IMR-90 (cell line): ENCODE results near the gene AMACR. TPM values are rescaled to one million over a fixed set of nuclear protein-coding genes. Genes with fewer than 3 reads are reported as not detected.
A peak's percentile ranks its signal among the peaks of the same experiment; 100 is the strongest.

ENCODE experiments used
- ATAC-seq: fragments of 200-7000 bp; cut with Tn5 transposase; 2 replicates; pipeline ENCODE4 v1.9.1; 2020; ENCODE audit warnings: low read depth, mild to moderate bottlenecking, moderate library complexity
- BruUV-seq: library from RNA; stranded (reverse); fragments of 400-500 nt; replicated peaks from 2 replicates; lab custom pipeline; 2021; lab: Mats Ljungman, UMichigan
- CTCF ChIA-PET: fragments of 300-600 bp; formaldehyde crosslinking; extraction: SDS; loops from one replicate; lab custom pipeline; 2021; ENCODE audit warnings: antibody characterized with exemption; lab: Yijun Ruan, JAX
- POLR2A ChIA-PET: fragments of 300-600 bp; sonication (Branson Sonifier 250); formaldehyde crosslinking; loops from one replicate; lab custom pipeline; 2022; ENCODE audit warnings: antibody characterized with exemption; ENCODE audit not compliant: unreplicated experiment; lab: Charles Lee
- DNase-seq: peaks from one replicate; pipeline ENCODE4 v3.0.0; 2013
- H2AFZ ChIP-seq: replicated peaks from 2 replicates; pipeline ENCODE3; 2013; ENCODE audit warnings: low read length, mild to moderate bottlenecking; ENCODE audit not compliant: poor library complexity
- H2AK5ac ChIP-seq: 2 replicates; pipeline ENCODE4 v1.6.1; 2013; ENCODE audit warnings: low read depth, low read length, inconsistent platforms
- H2AK9ac ChIP-seq: replicated peaks from 2 replicates; pipeline ENCODE3; 2013; ENCODE audit warnings: mild to moderate bottlenecking, low read depth, low read length, moderate library complexity; ENCODE audit not compliant: poor library complexity
- H2BK120ac ChIP-seq: 2 replicates; pipeline ENCODE4 v1.6.1; 2013; ENCODE audit warnings: low read depth, low read length, inconsistent platforms
- H2BK15ac ChIP-seq: 3 replicates; pipeline ENCODE4 v1.6.1; 2013; ENCODE audit warnings: low read depth, low read length, inconsistent platforms
- H2BK20ac ChIP-seq: 2 replicates; pipeline ENCODE4 v1.6.1; 2013; ENCODE audit warnings: low read depth, mild to moderate bottlenecking, inconsistent platforms, low read length, moderate library complexity
- H2BK5ac ChIP-seq: 2 replicates; pipeline ENCODE4 v1.6.1; 2013; ENCODE audit warnings: mild to moderate bottlenecking, low read depth, low read length, inconsistent platforms; ENCODE audit not compliant: poor library complexity, severe bottlenecking
- H3K14ac ChIP-seq: replicated peaks from 2 replicates; pipeline ENCODE4 v1.6.1; 2013; ENCODE audit warnings: low read depth, low read length, inconsistent platforms
- H3K18ac ChIP-seq: 2 replicates; pipeline ENCODE4 v1.6.1; 2013; ENCODE audit warnings: low read depth, low read length, control low read depth
- H3K23ac ChIP-seq: 2 replicates; pipeline ENCODE4 v1.6.1; 2013; ENCODE audit warnings: low read depth, low read length, inconsistent platforms
- H3K27ac ChIP-seq: 2 replicates; pipeline ENCODE4 v1.5.1; 2013; ENCODE audit warnings: mild to moderate bottlenecking, control low read depth, low read length; ENCODE audit not compliant: insufficient read depth
- H3K27me3 ChIP-seq: 2 replicates; pipeline ENCODE4 v1.6.1; 2013; ENCODE audit warnings: low read length; ENCODE audit not compliant: control insufficient read depth, insufficient read depth
- H3K36me3 ChIP-seq: 2 replicates; pipeline ENCODE4 v1.6.1; 2013; ENCODE audit warnings: low read length, mixed read lengths; ENCODE audit not compliant: control insufficient read depth, insufficient read depth
- H3K4ac ChIP-seq: 2 replicates; pipeline ENCODE4 v1.6.1; 2013; ENCODE audit warnings: low read depth, low read length, inconsistent platforms
- H3K4me1 ChIP-seq: 2 replicates; pipeline ENCODE4 v1.6.1; 2013; ENCODE audit warnings: low read length, mixed read lengths; ENCODE audit not compliant: control insufficient read depth, insufficient read depth
- H3K4me2 ChIP-seq: 2 replicates; pipeline ENCODE4 v1.6.1; 2013; ENCODE audit warnings: low read depth, mild to moderate bottlenecking, control low read depth, low read length, moderate library complexity
- H3K4me3 ChIP-seq: 2 replicates; pipeline ENCODE4 v1.5.1; 2013; ENCODE audit warnings: low read depth, mild to moderate bottlenecking, control low read depth, low read length, moderate library complexity; ENCODE audit not compliant: insufficient read depth
- H3K56ac ChIP-seq: 2 replicates; pipeline ENCODE4 v1.6.1; 2013; ENCODE audit warnings: low read length, inconsistent platforms; ENCODE audit not compliant: insufficient read depth; ENCODE audit errors: extremely low read depth
- H3K79me1 ChIP-seq, 2 experiments: 2 replicates each; pipeline ENCODE4 v1.6.1; 2013; ENCODE audit warnings: low read length in 2 of 2, inconsistent platforms in 1 of 2, low read depth in 1 of 2
- H3K9ac ChIP-seq: 2 replicates; pipeline ENCODE4 v1.6.1; 2013; ENCODE audit warnings: low read depth, low read length, control low read depth
- H3K9me1 ChIP-seq: 2 replicates; pipeline ENCODE4 v1.6.1; 2013; ENCODE audit warnings: low read length, inconsistent platforms; ENCODE audit not compliant: insufficient read depth
- H3K9me3 ChIP-seq: 2 replicates; pipeline ENCODE4 v1.6.1; 2013; ENCODE audit warnings: low read length; ENCODE audit not compliant: control insufficient read depth, insufficient read depth
- H4K20me1 ChIP-seq: 2 replicates; pipeline ENCODE4 v1.6.1; 2013; ENCODE audit warnings: low read length, inconsistent platforms; ENCODE audit not compliant: insufficient read depth
- H4K5ac ChIP-seq: 2 replicates; pipeline ENCODE4 v1.6.1; 2013; ENCODE audit warnings: mild to moderate bottlenecking, low read depth, low read length, control low read depth
- H4K8ac ChIP-seq, 2 experiments: 2 replicates each; pipeline ENCODE4 v1.6.1; 2013; ENCODE audit warnings: low read depth in 2 of 2, low read length in 2 of 2, control low read depth in 1 of 2, inconsistent platforms in 1 of 2
- H4K91ac ChIP-seq: 2 replicates; pipeline ENCODE4 v1.6.1; 2013; ENCODE audit warnings: low read depth, low read length, inconsistent platforms; ENCODE audit not compliant: insufficient read depth
- MAFK ChIP-seq: IDR thresholded peaks from 2 replicates; pipeline ENCODE4 v1.6.1; 2012; ENCODE audit warnings: low read depth, low read length, improper control_type of control experiment
- RFX5 ChIP-seq: IDR thresholded peaks from 2 replicates; pipeline ENCODE4 v1.8.0; 2012; ENCODE audit warnings: low read depth, mild to moderate bottlenecking, low read length, moderate library complexity
- WGBS, 2 experiments: methylation state at CpG; one replicate each; pipeline versions ENCODE4 v1.1.5 to v1.1.7; 2013; ENCODE audit warnings: missing lambda C conversion rate in 2 of 2; ENCODE audit not compliant: insufficient read length in 1 of 2; ENCODE audit errors: extremely low coverage in 2 of 2; 5-methylcytosine and 5-hydroxymethylcytosine counted together
- dilution Hi-C: fragments of 300-500 bp; cut with HindIII; formaldehyde crosslinking; loops from one replicate; pipeline ENCODE4 v1.14.3; 2018; ENCODE audit warnings: low sequenced_read_pairs; ENCODE audit not compliant: unreplicated experiment
- in situ Hi-C: fragments of 300-500 bp; cut with MboI; formaldehyde crosslinking; loops from 3 replicates; pipeline ENCODE4 v1.14.3; 2019; ENCODE audit warnings: low sequenced_read_pairs, inconsistent platforms, mixed read lengths
- intact Hi-C: fragments of 100-400 bp; cut with micrococcal nuclease; formaldehyde crosslinking; loops from 2 replicates; pipeline ENCODE4 v1.10.0; 2022
- polyA plus RNA-seq, 3 experiments: library from polyadenylated mRNA; depleted of rRNA; stranded (reverse); fragments of >200 nt; gene quantifications; 2 replicates each; pipeline ENCODE4 v1.2.3, GENCODE V29; 2012; ENCODE audit warnings: low replicate concordance in 1 of 3
- total RNA-seq: library from RNA; depleted of rRNA; stranded (reverse); fragments of >200 nt; gene quantifications from 2 replicates; pipeline ENCODE4 v1.2.3, GENCODE V29; 2012

AMACR gene
- total and polyA plus RNA-seq, 2 of the 4 experiments (the other 2 are of a cell fraction) = 8.2 to 12.9 TPM

GRCh38 chr5:34053133-34053532, 45.3 kb upstream of the AMACR start:
- Histone ChIP-seq H3K27ac (no peak overlapping the region), H3K23ac (peak overlapping the region; percentile 44; the same call in 1 of the 2 replicates), H3K9me1 (peaks cover 4% of the 10 kb centered on the region; the same call in 1 of the 2 replicates), H3K56ac (no peak overlapping the region), H4K20me1 (no peaks in the 10 kb centered on the region), H2AFZ (peak overlapping the region; percentile 74), H4K5ac (no peak overlapping the region), H3K27me3 (no peaks in the 10 kb centered on the region), H2BK15ac (no peak overlapping the region; the same call in 2 of the 3 replicates), H3K9ac (no peak overlapping the region), H3K4me2 (no peak overlapping the region; the same call in 1 of the 2 replicates), H3K18ac (no peak overlapping the region), H3K79me1 (no peaks in the 10 kb centered on the region), H3K9me3 (no peaks in the 10 kb centered on the region), H3K4me3 (no peak overlapping the region), H2BK5ac (peak overlapping the region; percentile 25), H2BK120ac (peak overlapping the region; percentile 11; the same call in 1 of the 2 replicates), H3K4me1 (peaks cover 8% of the 10 kb centered on the region), H3K4ac (no peak overlapping the region), H3K36me3 (no peaks in the 10 kb centered on the region), H2AK5ac (no peak overlapping the region), H2BK20ac (peak overlapping the region; percentile 60), H4K91ac (no peak overlapping the region), H3K14ac (peak overlapping the region; percentile 53; the same call in 1 of the 2 replicates), H2AK9ac (peak overlapping the region; percentile 42), H4K8ac (peak overlapping the region in 1 of 2 experiments; percentile 42; a peak in 2 of 4 replicates)
- dilution Hi-C loops (no loop called here), intact Hi-C loops (no loop called here), in situ Hi-C loops (no loop called here)
- ATAC-seq (peak; percentile 98), DNase-seq (peak; percentile 78)
- CTCF ChIA-PET = no interaction called here
- TF ChIP-seq MAFK (peak; percentile 15; the same call in 1 of the 2 replicates), RFX5 (no peak)
- BruUV-seq = no TSS peak
- POLR2A ChIA-PET = no interaction called here
- 17% methylated on average over 1 of the region's 2 CpGs; no CpG with 5 or more reads in 1 of the 2 experiments for WGBS, 2 experiments
